ENCODE measurements around the gene WDPCP.
"Not testable (repeated sequence)": the region's sequence is repeated elsewhere in the genome, so short reads cannot be mapped to it uniquely, and the experiment has no call there.

GRCh38 chr2:63357722-63358121 is 230.6 kb downstream of the WDPCP start:
- not testable (repeated sequence) for TF ChIP-seq CTCF, POLR2AphosphoS5, POLR2A, EP300 (IDR thresholded peaks at IDR 0.05)
